ENCODE measurements around the gene TMEM272. TPM values are rescaled to one million over a fixed set of nuclear protein-coding genes. Genes with fewer than 3 reads are reported as not detected.

The TMEM272 gene
- total RNA-seq, 1 donor from 2014 or later, result 0.12 TPM

DNA sequence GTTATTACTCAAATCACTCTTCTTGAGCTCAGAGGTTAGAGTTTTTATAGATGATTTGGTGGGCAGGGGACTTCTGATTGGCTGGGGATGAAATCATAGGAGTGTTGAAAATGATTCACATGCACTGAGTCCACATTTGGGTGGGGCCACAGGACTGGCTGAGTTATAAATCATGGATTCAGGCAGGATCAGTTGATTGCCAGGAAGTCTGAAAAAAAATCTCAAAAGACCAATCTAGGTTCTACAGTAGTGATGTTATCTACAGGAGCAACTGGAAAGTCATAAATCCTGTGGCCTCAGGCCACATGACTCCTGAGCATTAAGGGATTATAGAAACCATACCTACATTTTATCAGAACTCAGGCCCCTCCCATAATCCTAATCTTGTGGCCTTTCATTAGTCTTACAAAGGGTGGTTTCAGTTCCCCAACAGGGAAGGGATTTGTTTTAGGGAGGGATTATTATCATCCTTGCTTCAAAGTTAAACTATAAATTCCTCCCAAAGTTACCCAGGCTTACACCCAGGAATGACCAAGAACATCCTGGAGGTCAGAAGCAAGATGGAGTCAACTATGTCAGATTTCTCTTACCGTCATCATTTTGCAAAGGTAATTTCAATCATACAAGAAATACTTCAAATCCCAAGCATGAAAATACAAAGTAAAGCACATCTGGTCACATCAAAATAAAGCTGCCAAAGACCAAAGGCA lies 11.2 kb upstream of the TMEM272 start:
- no peak for DNase-seq (ENCODE audit: low spot score)
- Mint-ChIP-seq H3K4me3 (ENCODE audit: unreplicated experiment) (no peak overlapping the region), H3K27ac (ENCODE audit: unreplicated experiment) (no peak overlapping the region), H3K27me3 (ENCODE audit: low read depth) (no peaks in the 10 kb centered on the region), H3K9me3 (ENCODE audit: low read depth) (peaks cover 2% of the 10 kb centered on the region), H3K4me1 (ENCODE audit: low read depth) (peaks cover 14% of the 10 kb centered on the region), H3K36me3 (ENCODE audit: low read depth) (no peaks in the 10 kb centered on the region)
- TF ChIP-seq, protein P1, sequence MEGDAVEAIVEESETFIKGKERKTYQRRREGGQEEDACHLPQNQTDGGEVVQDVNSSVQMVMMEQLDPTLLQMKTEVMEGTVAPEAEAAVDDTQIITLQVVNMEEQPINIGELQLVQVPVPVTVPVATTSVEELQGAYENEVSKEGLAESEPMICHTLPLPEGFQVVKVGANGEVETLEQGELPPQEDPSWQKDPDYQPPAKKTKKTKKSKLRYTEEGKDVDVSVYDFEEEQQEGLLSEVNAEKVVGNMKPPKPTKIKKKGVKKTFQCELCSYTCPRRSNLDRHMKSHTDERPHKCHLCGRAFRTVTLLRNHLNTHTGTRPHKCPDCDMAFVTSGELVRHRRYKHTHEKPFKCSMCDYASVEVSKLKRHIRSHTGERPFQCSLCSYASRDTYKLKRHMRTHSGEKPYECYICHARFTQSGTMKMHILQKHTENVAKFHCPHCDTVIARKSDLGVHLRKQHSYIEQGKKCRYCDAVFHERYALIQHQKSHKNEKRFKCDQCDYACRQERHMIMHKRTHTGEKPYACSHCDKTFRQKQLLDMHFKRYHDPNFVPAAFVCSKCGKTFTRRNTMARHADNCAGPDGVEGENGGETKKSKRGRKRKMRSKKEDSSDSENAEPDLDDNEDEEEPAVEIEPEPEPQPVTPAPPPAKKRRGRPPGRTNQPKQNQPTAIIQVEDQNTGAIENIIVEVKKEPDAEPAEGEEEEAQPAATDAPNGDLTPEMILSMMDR (IDR thresholded peaks at IDR 0.05), result no peak

DNA sequence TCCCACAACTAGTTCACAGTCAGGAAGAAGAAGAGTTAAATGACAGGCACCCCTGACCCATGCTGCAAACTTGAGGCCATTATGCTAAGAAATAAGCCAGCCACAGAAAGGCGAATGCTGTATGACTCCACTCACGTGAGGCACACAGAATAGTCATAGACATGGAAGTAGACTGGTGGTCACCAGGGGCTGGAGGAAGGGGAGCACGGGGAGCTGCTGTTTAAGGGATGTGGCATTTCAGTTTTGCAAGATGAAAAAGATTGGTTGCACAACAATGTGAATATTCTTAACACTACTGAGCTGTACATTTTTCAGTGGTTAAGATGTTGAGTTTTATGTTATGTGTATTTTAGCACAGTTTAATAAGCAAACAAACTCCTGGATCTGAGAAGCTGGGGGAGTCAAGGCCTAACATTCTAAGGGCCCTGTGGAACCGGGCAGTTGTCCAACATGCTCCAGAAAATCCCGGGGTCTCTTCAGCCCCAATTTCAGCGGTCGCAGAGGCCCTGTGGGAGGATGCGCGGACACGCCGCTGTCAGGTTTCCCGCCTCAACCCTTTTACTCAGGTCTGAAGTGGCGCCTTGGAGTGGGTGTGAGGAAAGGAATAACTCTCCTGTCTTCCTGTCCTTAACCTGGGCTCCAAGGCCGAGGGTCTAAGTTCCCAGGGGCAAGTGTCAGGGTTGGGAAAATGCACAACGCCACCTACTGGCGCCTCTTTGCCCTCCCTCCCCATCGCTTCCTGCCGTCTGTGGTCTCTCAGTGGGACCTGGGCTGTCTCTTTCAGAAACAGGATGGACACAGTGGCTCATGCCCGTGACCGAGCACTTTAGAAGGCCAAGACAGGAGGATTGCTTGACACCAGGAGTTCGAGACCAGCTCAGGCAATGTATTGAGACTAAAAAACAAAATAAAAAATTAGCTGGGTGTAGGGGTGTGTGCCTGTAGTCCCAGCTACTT lies 4.4 kb upstream of the TMEM272 start:
- Mint-ChIP-seq H3K36me3 (ENCODE audit: low read depth) (no peaks in the 10 kb centered on the region), H3K27ac (ENCODE audit: unreplicated experiment) (peak overlapping the region; percentile 66), H3K27me3 (ENCODE audit: low read depth) (no peaks in the 10 kb centered on the region), H3K4me1 (ENCODE audit: low read depth) (peaks cover 23% of the 10 kb centered on the region), H3K4me3 (ENCODE audit: unreplicated experiment) (no peak overlapping the region), H3K9me3 (ENCODE audit: low read depth) (no peaks in the 10 kb centered on the region)
- no peak for DNase-seq (ENCODE audit: low spot score)
- TF ChIP-seq, protein P1 (IDR thresholded peaks at IDR 0.05), result peak; percentile 69

DNA sequence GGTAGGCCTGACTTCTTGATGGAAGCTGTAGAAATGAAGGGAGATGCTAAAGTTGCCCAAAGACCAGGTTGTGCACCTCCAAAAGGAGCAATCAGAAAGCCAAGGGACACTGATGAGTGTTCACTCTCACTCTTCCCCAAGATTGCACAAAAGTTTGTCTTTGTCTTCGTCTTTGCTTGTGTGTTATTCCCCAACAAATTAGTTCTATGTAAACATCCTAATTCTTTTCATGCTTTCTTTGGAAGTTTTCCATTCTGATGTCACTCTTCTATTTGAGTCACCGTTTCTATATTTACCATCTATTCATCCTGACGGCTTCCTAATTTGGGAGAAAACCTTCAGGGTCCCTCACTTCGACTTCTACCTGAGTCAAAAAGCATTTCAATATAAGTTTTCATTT lies 3.7 kb upstream of the TMEM272 start:
- TF ChIP-seq, protein P1 (IDR thresholded peaks at IDR 0.05), result no peak
- Mint-ChIP-seq H3K27ac (ENCODE audit: unreplicated experiment) (peak overlapping the region; percentile 66), H3K4me3 (ENCODE audit: unreplicated experiment) (no peak overlapping the region), H3K27me3 (ENCODE audit: low read depth) (no peaks in the 10 kb centered on the region), H3K9me3 (ENCODE audit: low read depth) (no peaks in the 10 kb centered on the region), H3K4me1 (ENCODE audit: low read depth) (peaks cover 23% of the 10 kb centered on the region), H3K36me3 (ENCODE audit: low read depth) (no peaks in the 10 kb centered on the region)
- no peak for DNase-seq (ENCODE audit: low spot score)

DNA sequence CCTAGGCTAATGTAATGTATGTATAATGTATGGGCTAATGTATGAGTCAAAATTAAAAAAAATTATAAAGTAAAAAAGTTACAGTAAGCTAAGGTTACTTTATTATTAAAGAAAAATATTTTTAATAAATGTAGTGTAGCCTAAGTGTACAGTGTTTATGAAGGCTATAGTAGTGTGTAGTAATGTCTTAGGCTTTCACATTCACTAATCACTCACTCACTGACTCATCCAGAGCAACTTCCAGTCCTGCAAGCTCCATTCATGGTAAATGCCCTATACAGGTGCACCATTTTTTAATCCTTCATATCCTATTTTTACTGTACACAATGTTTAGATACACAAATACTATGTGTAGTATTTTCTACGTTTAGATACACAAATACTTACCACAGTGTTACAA lies 1.8 kb upstream of the TMEM272 start:
- no peaks in the 10 kb centered on the region for H3K27me3 Mint-ChIP-seq (ENCODE audit: low read depth)
- DNase-seq (ENCODE audit: low spot score), result no peak
- no peak overlapping the region for H3K27ac Mint-ChIP-seq (ENCODE audit: unreplicated experiment)
- no peaks in the 10 kb centered on the region for H3K9me3 Mint-ChIP-seq (ENCODE audit: low read depth)
- TF ChIP-seq, protein P1 (IDR thresholded peaks at IDR 0.05), result no peak
- peaks cover 23% of the 10 kb centered on the region for H3K4me1 Mint-ChIP-seq (ENCODE audit: low read depth)
- H3K36me3 Mint-ChIP-seq (ENCODE audit: low read depth), result no peaks in the 10 kb centered on the region
- no peak overlapping the region for H3K4me3 Mint-ChIP-seq (ENCODE audit: unreplicated experiment)

DNA sequence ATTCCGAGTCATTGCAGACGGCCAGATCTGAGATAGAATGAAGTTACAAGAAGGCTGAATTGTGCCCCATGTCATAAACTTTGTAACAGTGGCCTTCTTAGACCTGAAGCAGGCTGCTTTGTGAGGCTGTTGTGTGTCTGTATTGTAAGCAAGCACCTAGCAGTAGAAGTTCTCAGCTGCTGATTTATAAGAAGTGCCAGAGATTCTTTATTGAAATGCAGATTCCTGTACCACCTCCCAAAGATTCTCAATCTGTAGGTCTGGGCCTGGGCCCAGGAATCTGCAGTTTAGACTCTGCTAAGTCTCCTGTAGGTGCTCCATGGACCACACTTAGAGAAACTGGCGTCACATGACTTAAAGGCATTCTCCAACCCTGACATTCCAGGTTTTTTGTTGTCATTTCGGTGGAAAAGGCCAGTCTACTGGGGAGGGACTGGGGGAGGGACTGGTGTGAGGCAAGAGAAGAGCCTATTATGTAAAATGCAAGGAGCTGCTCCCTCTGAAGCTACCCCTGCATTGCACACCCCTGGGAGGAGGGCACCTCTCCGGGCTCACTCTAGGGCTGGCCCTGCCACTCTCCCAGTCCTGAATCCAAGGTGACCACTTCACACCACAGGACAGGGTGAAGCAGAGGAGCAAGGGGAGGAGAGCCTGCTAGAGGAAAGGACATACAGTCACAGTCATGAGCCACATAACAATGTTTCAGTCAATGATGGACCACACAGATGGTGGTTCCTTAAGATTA lies 769 bp upstream of the TMEM272 start:
- TF ChIP-seq, protein P1 (IDR thresholded peaks at IDR 0.05), result no peak
- H3K36me3 Mint-ChIP-seq (ENCODE audit: low read depth), result no peaks in the 10 kb centered on the region

More for the DNA sequence above, 769 bp upstream of the TMEM272 start:
- DNase-seq (ENCODE audit: low spot score), result no peak
- Mint-ChIP-seq H3K9me3 (ENCODE audit: low read depth) (no peaks in the 10 kb centered on the region), H3K4me3 (ENCODE audit: unreplicated experiment) (peak overlapping the region; percentile 43), H3K4me1 (ENCODE audit: low read depth) (peaks cover 23% of the 10 kb centered on the region), H3K27me3 (ENCODE audit: low read depth) (no peaks in the 10 kb centered on the region), H3K27ac (ENCODE audit: unreplicated experiment) (no peak overlapping the region)
